NCI-H187 treated with DMSO at 0.1 percent for 48 hours (cell line): ENCODE results near the gene KRT72.
"Not testable (repeated sequence)": the region's sequence is repeated elsewhere in the genome, so short reads cannot be mapped to it uniquely, and the experiment has no call there.

Source experiments
- DNase-seq: peaks from one replicate; lab custom pipeline; 2025; lab: John Stamatoyannopoulos, UW

KRT72 gene

GRCh38 chr12:52606581-52607218 lies 5.4 kb upstream of the KRT72 start:
- DNase-seq = no peak

- no peak for DNase-seq
Measured at GRCh38 chr12:52606096-52606495, 4.8 kb upstream of the KRT72 start.

DNA sequence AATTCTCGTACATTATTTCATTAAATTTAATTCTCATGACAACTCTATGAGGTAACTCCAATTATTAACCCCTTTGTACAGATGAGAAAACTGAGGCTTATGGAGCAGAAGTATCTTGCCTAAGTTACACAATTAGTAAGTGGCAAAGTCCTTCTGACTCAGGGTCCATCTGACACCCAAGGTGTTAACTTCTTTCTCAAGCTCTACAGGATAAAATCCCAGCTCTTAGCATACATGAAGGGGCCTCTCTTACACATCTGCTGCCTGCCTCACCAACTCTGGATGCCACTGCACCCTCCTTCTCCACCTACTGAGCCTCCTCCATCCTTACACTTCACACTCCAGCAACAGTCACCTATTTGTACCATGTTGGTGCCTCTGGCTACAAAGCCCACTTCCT lies 4.3 kb upstream of the KRT72 start:
- no peak for DNase-seq

DNA sequence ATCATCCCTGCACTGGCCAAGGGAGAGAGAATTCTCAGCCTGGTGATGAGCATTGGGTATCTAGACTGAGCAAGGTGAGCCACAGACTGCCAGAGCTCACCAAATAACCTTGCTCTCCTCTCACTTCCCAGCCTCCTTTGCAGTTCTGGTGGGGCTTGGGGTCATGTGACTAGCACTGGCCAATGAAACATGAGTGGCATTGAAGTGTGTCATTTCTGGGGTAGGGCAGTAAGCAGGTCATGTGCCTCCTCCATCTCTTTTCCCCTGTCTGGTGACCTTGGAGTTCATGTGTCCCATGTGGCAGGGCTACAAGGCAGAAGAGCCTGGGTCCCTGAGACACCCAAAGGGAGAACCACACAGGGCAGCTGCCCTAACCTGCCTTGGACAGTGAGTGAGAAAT lies 3.6 kb upstream of the KRT72 start:
- DNase-seq = no peak

GRCh38 chr12:52603314-52603713 lies 2.1 kb upstream of the KRT72 start:
- DNase-seq = no peak

- no peak for DNase-seq
Measured at GRCh38 chr12:52602552-52602951, 1.3 kb upstream of the KRT72 start.

DNA sequence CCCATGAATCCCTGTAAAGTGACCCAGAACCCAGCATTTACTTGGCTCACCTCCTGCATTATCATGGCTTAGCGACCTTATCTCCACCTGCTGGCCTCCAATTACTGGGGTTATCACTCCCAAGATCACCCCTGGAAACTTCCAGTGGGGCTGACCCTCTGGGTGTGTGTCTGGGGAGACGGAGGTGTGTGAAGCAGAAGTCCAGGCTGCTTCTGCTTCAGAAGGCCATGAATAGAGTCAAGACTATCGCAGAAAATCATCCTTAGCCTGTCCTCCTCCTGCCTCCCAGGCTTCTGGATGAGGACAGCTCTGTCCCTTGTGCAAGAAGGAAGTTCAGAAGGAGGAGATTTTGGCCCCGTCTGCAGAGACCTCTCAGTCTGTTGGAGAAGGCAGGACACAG lies 408 bp upstream of the KRT72 start:
- no peak for DNase-seq

GRCh38 chr12:52600475-52600874 lies 788 bp downstream of the KRT72 start:
- DNase-seq = no peak

DNA sequence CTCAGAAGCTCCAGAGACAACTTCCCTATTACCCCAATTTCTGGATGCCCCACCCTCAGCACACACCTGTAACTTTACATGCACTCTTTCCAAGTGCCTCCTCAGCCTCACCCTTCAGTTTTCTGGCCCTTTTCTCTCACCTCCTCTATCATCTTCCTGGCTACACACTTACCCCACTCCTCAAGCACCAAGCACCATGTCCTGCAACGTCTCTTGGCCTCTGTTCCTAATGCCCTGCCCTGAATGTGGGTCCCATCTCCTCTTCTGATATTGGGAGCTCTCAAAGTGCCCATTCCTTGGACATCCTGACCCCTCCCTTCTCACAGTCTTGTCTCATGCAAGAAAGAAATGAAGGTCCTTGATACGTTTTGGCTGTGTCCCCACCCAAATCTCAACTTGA lies 1.2 kb downstream of the KRT72 start:
- no peak for DNase-seq

- no peak for DNase-seq
Measured at GRCh38 chr12:52598966-52599365, 2.3 kb downstream of the KRT72 start.

DNA sequence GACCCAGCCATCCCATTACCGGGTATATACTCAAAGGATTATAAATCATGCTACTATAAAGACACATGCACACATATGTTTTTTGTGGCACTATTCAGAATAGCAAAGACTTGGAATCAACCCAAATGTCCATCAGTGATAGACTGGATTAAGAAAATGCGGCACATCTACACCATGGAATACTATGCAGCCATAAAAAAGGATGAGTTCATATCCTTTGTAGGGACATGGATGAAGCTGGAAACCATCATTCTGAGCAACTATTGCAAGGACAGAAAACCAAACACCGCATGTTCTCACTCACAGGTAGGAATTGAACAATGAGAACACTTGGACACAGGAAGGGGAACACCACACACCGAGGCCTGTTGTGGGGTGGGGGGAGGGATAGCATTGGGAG lies 7.0 kb downstream of the KRT72 start:
- DNase-seq = not testable (repeated sequence)

DNA sequence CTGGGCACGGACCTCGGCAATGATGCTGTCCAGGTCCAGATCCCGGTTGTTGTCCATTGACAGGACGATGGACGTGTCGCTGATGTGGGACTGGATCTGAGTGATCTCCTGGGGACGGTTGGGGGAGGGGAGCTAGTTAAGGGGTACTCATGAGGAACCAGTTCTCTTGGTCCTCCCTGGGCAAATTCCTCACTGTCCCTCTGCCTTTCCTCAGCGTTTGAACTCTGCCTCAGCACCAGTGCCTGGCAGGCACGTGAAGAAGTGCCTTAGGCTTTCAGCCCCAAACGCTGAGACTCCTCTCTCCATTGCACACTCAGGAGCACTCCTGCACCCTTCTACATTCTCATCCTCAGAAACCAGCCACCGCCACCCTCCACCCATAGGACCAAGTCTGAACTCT lies 9.7 kb downstream of the KRT72 start:
- no peak for DNase-seq

DNA sequence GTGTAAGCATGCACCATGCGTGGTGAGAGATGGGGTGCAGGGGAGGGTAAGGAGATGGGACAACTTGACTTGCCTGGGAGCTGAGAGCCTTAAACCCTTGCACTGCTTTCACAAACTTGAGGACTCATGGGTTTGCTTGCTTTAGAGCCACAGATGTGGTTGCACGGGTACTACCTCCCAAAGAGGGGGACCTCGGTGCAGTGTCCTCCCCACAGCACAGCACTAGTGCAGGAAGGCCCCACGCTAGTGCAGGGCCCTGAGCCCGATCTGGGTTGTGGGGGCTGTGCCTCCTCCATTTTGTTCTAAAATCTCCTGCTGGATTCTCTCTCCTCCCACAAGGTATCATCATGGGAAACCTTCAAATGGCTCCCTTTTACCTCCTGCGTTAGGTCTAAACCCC lies 11.2 kb downstream of the KRT72 start:
- DNase-seq = no peak

DNA sequence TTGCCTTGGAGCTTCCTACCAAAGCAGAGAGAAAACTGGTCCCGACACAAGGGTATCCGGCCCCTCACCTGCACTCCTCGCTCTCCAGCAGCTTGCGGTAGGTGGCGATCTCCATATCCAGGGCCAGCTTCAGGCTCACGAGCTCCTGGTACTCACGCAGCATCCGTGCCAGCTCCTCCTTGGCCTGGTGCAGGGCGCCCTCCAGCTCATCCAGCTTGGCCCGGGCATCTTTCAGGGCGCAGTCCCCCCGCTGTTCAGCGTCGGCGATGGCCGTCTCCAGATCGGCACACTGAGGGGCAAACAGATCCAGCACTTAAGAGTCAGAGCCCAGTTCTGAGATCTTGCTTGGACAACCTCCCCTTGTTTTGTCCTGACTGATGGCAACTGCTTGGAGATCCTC lies 13.7 kb downstream of the KRT72 start:
- DNase-seq = no peak

DNA sequence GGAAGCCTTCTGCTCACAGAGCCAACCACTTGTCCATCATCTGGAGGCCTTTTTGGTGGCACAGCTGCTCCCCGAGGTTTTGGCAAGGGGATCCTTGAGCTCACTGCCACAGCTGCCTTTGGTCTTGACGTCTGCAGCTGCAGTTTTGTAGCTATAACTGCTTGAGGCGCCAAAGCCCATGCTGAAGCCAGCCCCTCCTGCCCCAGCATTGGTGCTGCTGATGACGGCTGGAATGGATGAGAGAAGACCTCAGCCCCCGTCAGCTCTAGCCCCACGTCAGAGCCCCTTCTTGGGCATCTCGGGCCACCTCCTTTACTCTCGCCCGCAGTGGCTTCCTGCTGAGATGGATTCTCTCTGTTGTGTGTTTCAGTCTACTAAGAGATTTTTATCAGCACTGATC lies 15.3 kb downstream of the KRT72 start:
- DNase-seq = no peak

DNA sequence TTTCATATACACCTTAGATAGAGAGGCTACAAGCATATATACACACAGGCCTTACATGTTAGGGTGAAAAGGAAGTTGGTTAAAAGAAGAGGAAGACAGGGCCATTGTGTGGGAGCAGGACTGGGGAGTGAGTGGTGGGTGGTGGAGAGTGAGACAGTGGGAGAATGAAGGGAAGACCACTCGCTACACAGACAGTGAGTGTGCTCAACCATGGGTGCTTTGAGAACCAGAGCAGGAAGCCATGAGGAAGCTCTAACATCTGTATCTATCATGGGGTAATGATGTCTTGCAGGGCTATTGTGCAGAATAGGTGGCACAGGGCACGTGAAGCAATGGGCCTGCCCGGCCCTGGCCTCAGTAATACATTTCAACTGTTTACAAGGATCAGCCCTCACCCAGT lies 16.2 kb downstream of the KRT72 start:
- no peak for DNase-seq

DNA sequence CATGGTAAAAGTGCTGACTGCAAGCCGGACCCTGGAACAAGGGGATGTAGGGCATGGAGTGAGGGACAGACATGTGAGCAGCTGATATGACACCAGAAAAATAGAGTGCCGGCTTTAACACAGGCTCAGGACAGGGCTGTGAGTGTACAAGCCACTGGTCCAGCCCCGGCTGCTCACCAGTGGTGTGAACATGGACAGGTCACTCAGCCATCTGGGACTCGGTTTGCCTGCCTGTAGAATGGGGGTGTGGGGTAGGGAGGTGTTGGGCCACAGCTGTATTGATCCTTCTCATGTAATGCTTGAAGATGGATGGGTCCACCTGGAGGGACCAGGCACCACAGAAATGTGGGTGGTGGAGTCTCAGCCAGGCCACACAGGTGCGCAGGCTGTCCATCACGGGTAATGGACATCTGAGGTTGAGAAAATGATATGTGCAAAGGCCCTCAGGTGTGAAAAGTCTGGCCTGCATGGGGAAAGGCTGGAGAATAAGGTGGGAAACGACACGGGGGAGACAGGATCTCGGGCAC lies 17.0 kb downstream of the KRT72 start:
- no peak for DNase-seq

- no peak for DNase-seq
Measured at GRCh38 chr12:52582971-52583456, 18.2 kb downstream of the KRT72 start.

DNA sequence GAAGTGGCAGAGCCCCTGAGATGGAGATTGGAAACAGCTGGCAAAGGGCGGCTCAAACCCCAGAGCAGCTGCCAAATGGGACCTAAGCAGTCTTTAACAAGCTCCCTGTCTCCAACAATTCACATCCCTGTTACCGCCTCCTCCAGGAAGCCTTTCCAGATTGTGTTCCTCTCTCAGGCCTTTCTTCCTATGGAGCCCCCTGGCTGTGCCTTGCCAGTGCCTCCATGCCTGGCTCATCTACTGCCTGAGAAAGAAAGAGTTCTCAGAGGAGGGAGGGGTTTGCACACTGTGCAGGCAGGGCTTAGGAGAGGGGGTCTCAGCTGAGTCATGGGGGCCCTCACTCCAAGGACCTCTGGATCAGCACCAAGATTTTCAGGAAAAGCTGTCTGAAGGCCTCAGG lies 18.8 kb downstream of the KRT72 start:
- no peak for DNase-seq

DNA sequence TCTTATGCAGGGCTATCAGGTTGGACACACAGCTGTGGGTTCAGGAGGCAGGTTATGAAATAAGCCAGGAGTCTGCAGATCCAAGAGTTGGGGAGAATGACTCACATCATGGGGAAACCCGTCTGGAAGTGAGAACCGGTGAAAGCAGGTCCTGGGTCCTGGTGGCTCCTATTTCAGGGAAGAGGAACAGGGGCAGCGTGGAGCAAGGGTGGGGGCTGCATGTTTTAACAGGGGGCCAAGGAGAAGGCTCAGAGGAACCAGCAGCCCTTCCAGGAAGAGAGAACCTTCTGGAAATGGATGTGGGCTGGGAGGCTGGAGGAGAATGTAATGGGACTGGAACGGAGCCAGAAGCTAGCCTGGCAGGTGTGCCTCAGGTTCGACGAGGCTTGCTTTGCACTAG lies 19.8 kb downstream of the KRT72 start:
- DNase-seq = no peak

DNA sequence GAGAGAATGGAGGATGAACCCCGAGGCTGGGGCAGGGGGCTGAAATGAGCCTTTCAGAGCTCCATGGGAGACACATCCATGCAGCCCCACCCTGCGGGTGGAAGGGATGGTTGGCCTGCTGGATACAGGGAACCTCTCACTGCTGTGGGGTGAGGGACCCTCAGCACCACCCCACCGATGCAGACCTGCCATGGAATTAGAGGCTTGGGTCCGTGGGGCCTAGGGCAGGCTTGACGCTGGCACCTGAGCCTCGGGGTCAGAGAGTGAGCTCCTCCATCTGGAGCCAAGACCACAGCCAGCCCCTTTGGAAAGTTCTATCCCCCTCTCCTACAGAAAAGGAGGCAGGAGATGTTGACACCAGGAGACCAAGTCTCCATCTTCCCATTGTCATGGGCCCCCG lies 20.2 kb downstream of the KRT72 start:
- DNase-seq = no peak

- DNase-seq = no peak
Measured at GRCh38 chr12:52580496-52580895, 20.8 kb downstream of the KRT72 start.

DNA sequence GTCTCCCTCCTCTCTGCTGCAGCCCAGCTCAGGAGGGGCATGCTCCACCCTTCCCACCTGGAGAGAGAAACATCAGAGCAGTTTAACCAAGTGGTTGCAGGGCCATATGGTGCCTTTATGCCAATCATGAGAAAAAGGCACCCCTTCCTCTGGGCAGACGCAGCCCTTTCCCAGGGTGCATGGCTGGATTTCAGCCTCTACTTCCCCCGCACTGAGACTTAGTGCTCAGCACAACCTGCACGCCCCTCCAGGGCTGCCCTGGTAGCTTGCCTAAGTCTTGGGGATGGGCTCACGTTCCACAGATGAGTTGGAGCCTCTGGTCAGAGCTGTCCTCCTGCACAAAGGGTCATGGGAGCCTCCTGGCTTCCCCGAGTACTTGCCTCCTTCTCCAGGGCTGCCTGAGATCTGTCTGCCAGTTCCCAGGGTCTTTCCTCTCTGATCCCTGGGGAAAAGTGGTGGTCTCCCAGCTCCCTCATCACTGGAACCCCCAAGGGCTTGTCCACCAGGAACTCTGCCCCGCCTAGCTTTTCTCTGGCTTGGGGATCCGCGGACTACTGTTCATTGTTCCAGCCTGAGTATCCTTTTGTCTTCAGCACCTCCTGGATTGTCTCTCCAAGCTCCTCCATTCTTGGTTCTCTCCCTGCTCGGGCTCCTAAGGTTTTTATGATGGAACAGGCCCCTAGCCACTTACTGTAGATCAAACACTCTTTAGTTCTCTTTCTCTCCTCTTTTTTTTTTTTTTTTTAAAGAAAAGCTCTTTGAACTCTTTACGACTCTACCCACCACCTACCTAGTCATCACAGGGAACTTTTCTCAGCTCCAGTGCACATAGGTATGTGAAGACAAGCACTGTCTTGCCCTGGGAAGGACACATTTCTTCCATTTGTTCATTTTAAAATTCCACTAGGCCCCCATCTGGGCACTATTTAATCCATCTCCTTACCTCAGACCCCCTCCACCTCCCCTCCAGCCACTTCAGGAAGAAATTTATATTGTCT lies 21.5 kb downstream of the KRT72 start:
- DNase-seq = no peak
